Gastroesophageal sphincter (tissue), 4 donors: ENCODE measurements around the gene TMEM255B. TPM values are rescaled to one million over a fixed set of nuclear protein-coding genes. Genes with fewer than 3 reads are reported as not detected.

Experiments used
- ATAC-seq: fragments of 150-250 bp; one replicate; pipeline ENCODE4 v1.9.1; 2016; ENCODE audit warnings: mild to moderate bottlenecking, moderate library complexity
- H3K27ac ChIP-seq, 4 donors: fragments of 200-600 bp; sonication (generic) in 3 of 4; 1 replicate in 3 of 4; 2 replicates in 1 of 4; pipeline ENCODE4 v1.5.1; 2016 to 2019
- H3K27me3 ChIP-seq: fragments of 200-600 bp; sonication (generic); one replicate; pipeline ENCODE4 v1.5.1; 2019
- H3K36me3 ChIP-seq, 2 donors: fragments of 200-600 bp; sonication (generic); one replicate each; pipeline ENCODE4 v1.5.1; 2019; ENCODE audit warnings: control low read depth in 1 of 2
- H3K4me1 ChIP-seq, 3 donors: fragments of 200-600 bp; sonication (generic); 1 replicate in 2 of 3; 2 replicates in 1 of 3; pipeline ENCODE4 v1.5.1; 2016 to 2019; ENCODE audit warnings: control low read depth in 2 of 3
- H3K4me3 ChIP-seq, 2 donors: fragments of 200-600 bp; sonication (generic); one replicate each; pipeline ENCODE4 v1.5.1; 2019; ENCODE audit warnings: mild to moderate bottlenecking in 1 of 2, moderate library complexity in 1 of 2
- H3K9me3 ChIP-seq, 3 donors: fragments of 200-600 bp; sonication (generic); one replicate each; pipeline ENCODE4 v1.5.1; 2017 to 2019; ENCODE audit warnings: control low read depth in 2 of 3
- CTCF ChIP-seq, 4 experiments: fragments of 200-600 bp in 2 of 4; fragments of 450-650 bp in 2 of 4; sonication (generic) in 1 of 4; IDR thresholded peaks; one replicate each; pipeline ENCODE4 v1.5.1; 2017 to 2019; ENCODE audit warnings: antibody characterized with exemption in 4 of 4, mild to moderate bottlenecking in 2 of 4, moderate library complexity in 2 of 4
- EP300 ChIP-seq: sonication (generic); formaldehyde crosslinking; IDR thresholded peaks from one replicate; pipeline ENCODE4 v1.6.1; 2017; ENCODE audit warnings: antibody characterized with exemption, mild to moderate bottlenecking
- POLR2A ChIP-seq, 2 donors: fragments of 450-650 bp; IDR thresholded peaks; one replicate each; pipeline ENCODE4 v1.6.1; 2017; ENCODE audit warnings: antibody characterized with exemption in 2 of 2, mild to moderate bottlenecking in 2 of 2, moderate library complexity in 1 of 2
- POLR2AphosphoS5 ChIP-seq: sonication (generic); formaldehyde crosslinking; IDR thresholded peaks from one replicate; pipeline ENCODE4 v1.6.1; 2017; ENCODE audit warnings: antibody characterized with exemption
- WGBS, 2 donors: methylation state at CpG; one replicate each; pipeline ENCODE4 v1.1.5; 2018; ENCODE audit warnings: low coverage in 1 of 2; 5-methylcytosine and 5-hydroxymethylcytosine counted together
- total RNA-seq, 4 donors: library from RNA; depleted of rRNA; stranded (reverse); fragments of >200 nt; gene quantifications; one replicate each; pipeline ENCODE4 v1.1.0, GENCODE V29; 2016

The TMEM255B gene
- total RNA-seq, 4 donors from 2014 or later: 4.9 to 13.2 (median 7.8) TPM

- TF ChIP-seq CTCF (IDR thresholded peaks at IDR 0.05): no peak
- TF ChIP-seq POLR2AphosphoS5: no peak
- TF ChIP-seq EP300: no peak
- TF ChIP-seq POLR2A (IDR thresholded peaks at IDR 0.05): no peak
- peaks cover 8 to 91% (median 55%) of the 10 kb centered on the region in 3 donors for H3K4me1 ChIP-seq
- no peaks in the 10 kb centered on the region for H3K9me3 ChIP-seq
- 83 to 100% methylated on average over 1 of the region's 1 CpG for WGBS, 2 donors
- no peak overlapping the region for H3K4me3 ChIP-seq
- ATAC-seq: no peak
- H3K27ac ChIP-seq: peak overlapping the region in 3 of 4 donors; percentile 73 to 80 (median 76)
- H3K36me3 ChIP-seq: peaks cover 0 to 9% of the 10 kb centered on the region in 2 donors
- H3K27me3 ChIP-seq: no peaks in the 10 kb centered on the region
Measured at GRCh38 chr13:113851480-113851803, 92.4 kb downstream of the TMEM255B start.

- Histone ChIP-seq H3K9me3 (no peaks in the 10 kb centered on the region), H3K4me1 (peaks cover 8 to 91% (median 61%) of the 10 kb centered on the region in 3 donors), H3K36me3 (peaks cover 0 to 3% of the 10 kb centered on the region in 2 donors), H3K4me3 (no peak overlapping the region), H3K27ac (peak overlapping the region in 3 of 4 donors; percentile 73 to 80 (median 76)), H3K27me3 (no peaks in the 10 kb centered on the region)
- WGBS, 2 donors: 55 to 76% methylated on average over 10 to 15 of the region's 23 CpGs
- TF ChIP-seq POLR2A (IDR thresholded peaks at IDR 0.05) (no peak), CTCF (IDR thresholded peaks at IDR 0.05) (no peak), POLR2AphosphoS5 (no peak), EP300 (no peak)
- no peak for ATAC-seq
Measured at GRCh38 chr13:113851826-113852535, 93.0 kb downstream of the TMEM255B start.

GRCh38 chr13:113852536-113853517 is 93.8 kb downstream of the TMEM255B start:
- H3K9me3 ChIP-seq: no peaks in the 10 kb centered on the region
- TF ChIP-seq EP300 (no peak), POLR2AphosphoS5 (no peak), CTCF (IDR thresholded peaks at IDR 0.05) (no peak), POLR2A (IDR thresholded peaks at IDR 0.05) (no peak)
- peak overlapping the region in 3 of 4 donors; percentile 73 to 80 (median 76) for H3K27ac ChIP-seq
- WGBS, 2 donors: 43 to 74% methylated on average over 2 to 7 of the region's 22 CpGs
- H3K4me1 ChIP-seq: peaks cover 8 to 91% (median 67%) of the 10 kb centered on the region in 3 donors
- ATAC-seq: no peak
- no peaks in the 10 kb centered on the region for H3K36me3 ChIP-seq
- H3K27me3 ChIP-seq: no peaks in the 10 kb centered on the region
- no peak overlapping the region for H3K4me3 ChIP-seq

- Histone ChIP-seq H3K36me3 (no peaks in the 10 kb centered on the region), H3K27me3 (no peaks in the 10 kb centered on the region), H3K27ac (peak overlapping the region in 3 of 4 donors; percentile 73 to 80 (median 76)), H3K4me3 (no peak overlapping the region), H3K9me3 (no peaks in the 10 kb centered on the region), H3K4me1 (peaks cover 8 to 91% (median 64%) of the 10 kb centered on the region in 3 donors)
- ATAC-seq: no peak
- TF ChIP-seq POLR2A (IDR thresholded peaks at IDR 0.05): peak in 1 of 2 donors; percentile 4
- TF ChIP-seq EP300: no peak
- 13 to 31% methylated on average over 6 to 8 of the region's 11 CpGs for WGBS, 2 donors
Measured at GRCh38 chr13:113853518-113854237, 94.7 kb downstream of the TMEM255B start.
